NCI-H1105 treated with DMSO at 0.1 percent for 48 hours (cell line): ENCODE data around the gene DHDH.

Source experiments
- DNase-seq: peaks from one replicate; lab custom pipeline; 2025; lab: John Stamatoyannopoulos, UW

Gene DHDH

DNA sequence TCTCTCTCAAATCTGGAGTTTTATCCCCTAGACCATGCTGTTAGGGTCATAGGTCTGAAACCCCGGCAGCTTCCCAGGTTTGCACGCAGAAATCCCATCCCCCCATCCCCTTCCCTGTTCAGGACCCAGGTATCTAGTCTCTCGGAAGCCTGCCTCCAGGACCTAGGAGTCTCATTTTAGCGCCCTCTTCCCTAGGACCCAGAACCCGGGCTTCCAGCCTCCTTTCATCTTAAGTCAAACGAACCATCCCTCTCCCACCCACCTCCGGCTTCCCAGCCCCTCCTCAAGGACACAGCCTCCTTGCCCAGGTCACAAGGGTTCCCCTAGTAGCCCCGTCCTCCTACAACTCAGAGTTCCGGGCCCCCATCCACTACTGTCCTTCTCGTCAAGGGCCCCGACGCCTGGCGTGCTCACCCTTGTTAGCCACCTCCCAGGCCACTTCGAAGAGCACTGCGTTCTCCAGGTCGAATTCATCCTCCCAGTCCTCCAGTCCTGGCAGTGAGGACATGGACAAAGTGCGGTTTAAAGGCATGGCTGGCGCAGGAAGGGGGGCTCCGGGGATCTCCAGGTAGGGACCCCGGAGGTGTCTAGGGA, 59.2 kb downstream of the DHDH start:
- DNase-seq, result no peak

DNA sequence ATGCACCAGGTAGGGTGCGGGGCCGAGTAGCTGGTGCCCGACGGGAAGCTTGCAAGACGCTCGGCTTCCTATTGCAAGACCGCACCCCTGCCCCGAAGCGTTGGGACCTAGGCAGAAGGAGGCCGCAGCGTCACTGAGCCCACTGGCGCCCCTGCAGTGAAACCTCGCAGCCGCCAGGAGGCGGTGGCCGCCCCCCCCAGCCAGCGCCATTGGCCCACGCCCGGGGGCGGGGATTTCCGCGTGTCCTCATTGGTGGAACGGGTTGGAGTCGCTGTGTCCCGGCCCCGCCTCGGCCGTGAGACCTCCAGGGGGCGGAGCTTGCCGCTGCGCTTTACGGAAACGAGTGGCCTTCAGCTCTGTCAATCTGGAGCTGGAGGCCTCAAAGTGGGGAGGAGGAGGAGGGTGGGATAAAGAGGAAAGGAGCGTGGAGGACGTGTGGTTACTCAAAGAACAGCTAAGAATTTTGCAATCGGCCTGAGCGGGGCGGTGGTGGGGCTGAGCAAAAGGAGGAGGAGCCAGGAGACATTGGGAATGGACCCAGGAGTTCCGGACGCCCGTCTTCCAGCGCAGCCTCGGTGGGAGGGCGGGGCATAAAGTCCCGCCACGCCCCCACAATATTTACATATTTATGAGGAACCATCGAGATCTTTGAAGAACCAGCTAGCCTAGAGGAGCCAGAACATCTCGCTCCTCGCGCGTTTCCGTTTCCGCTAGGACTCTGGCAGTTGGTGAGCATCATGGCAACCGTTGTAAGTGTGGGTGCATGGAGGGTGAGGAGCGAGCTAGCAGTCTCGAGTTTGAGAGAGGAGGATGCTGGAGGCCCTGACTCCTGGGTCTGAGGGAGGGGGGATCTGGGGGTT, 59.9 kb downstream of the DHDH start, which contains the start of the genes GYS1 and RUVBL2:
GYS1 (minus strand) TSS at position 135 of the 860 bp plus-strand sequence. CDS start 197 bp downstream, outside the sequence.
RUVBL2 (plus strand) TSS at position 713 of the 860 bp plus-strand sequence; CDS start at position 738, 25 bp downstream.
- DNase-seq, result peak; percentile 98

DNA sequence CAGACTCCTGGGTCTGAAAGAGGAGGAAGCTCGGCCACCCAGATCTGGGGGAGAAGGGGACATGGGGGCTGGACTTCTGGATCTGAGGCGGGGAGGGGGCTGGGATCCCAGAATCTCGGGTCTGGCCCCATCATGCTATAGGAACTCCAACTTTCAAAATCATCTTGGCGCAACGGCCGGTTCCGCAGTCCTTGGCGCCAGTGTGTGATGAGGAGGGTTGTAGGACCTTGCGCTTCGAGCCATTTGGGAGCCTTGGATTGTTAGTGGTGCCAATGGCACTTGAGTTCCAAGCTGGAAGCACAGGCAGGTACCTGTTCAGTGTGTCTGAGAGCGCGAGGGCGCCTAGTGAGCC, 60.5 kb downstream of the DHDH start:
- no peak for DNase-seq
